ENCODE data around the gene TUBB2A. TPM values are rescaled to one million over a fixed set of nuclear protein-coding genes. Genes with fewer than 3 reads are reported as not detected.
"Not testable (repeated sequence)": the region's sequence is repeated elsewhere in the genome, so short reads cannot be mapped to it uniquely, and the experiment has no call there.

TUBB2A gene
- total RNA-seq: 34.9 and 43.5 TPM in 2 replicates

GRCh38 chr6:3157131-3157933, at the start of gene TUBB2A:
TSS of gene TUBB2A (minus strand) at chr6:3157544. CDS start at chr6:3157463, 81 bp downstream.
- DNase-seq (ENCODE audit: low read depth in 2 of 2): peak; percentile 85 to 91

GRCh38 chr6:3206339-3207015, 49.1 kb upstream of the TUBB2A start:
- no peak for DNase-seq (ENCODE audit: low read depth in 2 of 2)

GRCh38 chr6:3205913-3206312, 48.6 kb upstream of the TUBB2A start:
- DNase-seq (ENCODE audit: low read depth in 2 of 2): no peak

GRCh38 chr6:3204921-3205320, 47.6 kb upstream of the TUBB2A start:
- DNase-seq (ENCODE audit: low read depth in 2 of 2): no peak

- no peak for DNase-seq (ENCODE audit: low read depth in 2 of 2)
Observed at GRCh38 chr6:3202999-3203696, 45.8 kb upstream of the TUBB2A start.

- no peak for DNase-seq (ENCODE audit: low read depth in 2 of 2)
Observed at GRCh38 chr6:3201388-3201787, 44.0 kb upstream of the TUBB2A start.

GRCh38 chr6:3200682-3201081, 43.3 kb upstream of the TUBB2A start:
- no peak for DNase-seq (ENCODE audit: low read depth in 2 of 2)

- no peak for DNase-seq (ENCODE audit: low read depth in 2 of 2)
Observed at GRCh38 chr6:3199382-3199781, 42.0 kb upstream of the TUBB2A start.

GRCh38 chr6:3197734-3198133, 40.4 kb upstream of the TUBB2A start:
- not testable (repeated sequence) for DNase-seq (ENCODE audit: low read depth in 2 of 2)

GRCh38 chr6:3196770-3197169, 39.4 kb upstream of the TUBB2A start:
- DNase-seq (ENCODE audit: low read depth in 2 of 2): no peak

GRCh38 chr6:3195695-3196497, 38.6 kb upstream of the TUBB2A start:
- DNase-seq (ENCODE audit: low read depth in 2 of 2): peak; percentile 44 to 68

GRCh38 chr6:3195420-3195694, 38.0 kb upstream of the TUBB2A start:
- DNase-seq (ENCODE audit: low read depth in 2 of 2): no peak

- DNase-seq (ENCODE audit: low read depth in 2 of 2): peak; percentile 89 to 93
Observed at GRCh38 chr6:3194535-3195419, 37.4 kb upstream of the TUBB2A start.

GRCh38 chr6:3193102-3193849, 35.9 kb upstream of the TUBB2A start:
- DNase-seq (ENCODE audit: low read depth in 2 of 2): no peak

- no peak for DNase-seq (ENCODE audit: low read depth in 2 of 2)
Observed at GRCh38 chr6:3190779-3191178, 33.4 kb upstream of the TUBB2A start.

GRCh38 chr6:3190056-3190455, 32.7 kb upstream of the TUBB2A start:
- no peak for DNase-seq (ENCODE audit: low read depth in 2 of 2)

- not testable (repeated sequence) for DNase-seq (ENCODE audit: low read depth in 2 of 2)
Observed at GRCh38 chr6:3189192-3189591, 31.8 kb upstream of the TUBB2A start.

GRCh38 chr6:3188262-3188661, 30.9 kb upstream of the TUBB2A start:
- no peak for DNase-seq (ENCODE audit: low read depth in 2 of 2)

- DNase-seq (ENCODE audit: low read depth in 2 of 2): no peak
Observed at GRCh38 chr6:3186974-3187382, 29.6 kb upstream of the TUBB2A start.

- DNase-seq (ENCODE audit: low read depth in 2 of 2): peak in 1 of 2 donors; percentile 72
Observed at GRCh38 chr6:3183066-3183465, 25.7 kb upstream of the TUBB2A start.

All from lung microvascular endothelial cell (primary cell).